ENCODE data around the gene ZNF614. TPM values are rescaled to one million over a fixed set of nuclear protein-coding genes. Genes with fewer than 3 reads are reported as not detected.
A peak's percentile ranks its signal among the peaks of the same experiment; 100 is the strongest.
"Not testable (repeated sequence)": the region's sequence is repeated elsewhere in the genome, so short reads cannot be mapped to it uniquely, and the experiment has no call there.

The ZNF614 gene
- total and polyA plus RNA-seq, 9 donors, result 6.3 to 10.2 (median 8.6) TPM

DNA sequence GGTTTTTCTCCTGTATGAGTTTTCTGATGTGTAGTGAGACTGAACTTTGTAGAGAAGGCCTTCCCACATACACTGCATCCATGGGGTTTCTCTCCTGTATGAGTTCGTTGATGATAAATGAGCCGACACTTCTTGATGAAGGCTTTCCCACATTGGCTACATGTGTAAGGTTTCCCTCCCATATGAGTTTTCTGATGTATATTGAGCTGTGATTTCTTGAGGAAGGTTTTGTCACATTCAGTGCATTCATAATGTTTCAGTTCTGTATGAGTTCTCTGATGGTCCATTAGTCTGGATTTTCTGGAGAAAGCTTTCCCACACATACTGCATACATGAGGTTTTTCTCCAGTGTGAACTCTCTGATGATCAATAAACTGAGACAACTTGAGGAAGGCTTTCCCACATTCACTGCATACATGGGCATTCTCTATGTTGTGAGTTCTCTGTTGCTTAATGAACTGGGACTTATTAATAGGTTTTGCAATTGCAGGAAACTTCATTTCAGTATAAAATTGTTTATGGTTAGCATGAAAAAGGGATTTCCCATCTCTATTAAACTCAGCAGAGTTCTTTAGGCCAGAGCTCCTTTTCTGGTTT, 34.0 kb downstream of the ZNF614 start:
- Histone ChIP-seq H3K27me3 (ENCODE audit: control insufficient read depth, insufficient read depth, low read length) (no peaks in the 10 kb centered on the region), H3K4me3 (ENCODE audit: low read length) (no peak overlapping the region), H3K4me1 (ENCODE audit: control insufficient read depth, insufficient read depth, low read length) (no peaks in the 10 kb centered on the region), H3K9me3 (replicated peaks; ENCODE audit: control insufficient read depth, low read depth, low read length) (peaks cover 63% of the 10 kb centered on the region), H3K36me3 (ENCODE audit: control insufficient read depth, insufficient read depth, low read length) (peaks cover 49% of the 10 kb centered on the region), H3K27ac (ENCODE audit: low read length) (no peak overlapping the region)
- no CpG with 5 or more reads among the region's 2 CpGs for WGBS (ENCODE audit: insufficient coverage)
- DNase-seq, result no peak

DNA sequence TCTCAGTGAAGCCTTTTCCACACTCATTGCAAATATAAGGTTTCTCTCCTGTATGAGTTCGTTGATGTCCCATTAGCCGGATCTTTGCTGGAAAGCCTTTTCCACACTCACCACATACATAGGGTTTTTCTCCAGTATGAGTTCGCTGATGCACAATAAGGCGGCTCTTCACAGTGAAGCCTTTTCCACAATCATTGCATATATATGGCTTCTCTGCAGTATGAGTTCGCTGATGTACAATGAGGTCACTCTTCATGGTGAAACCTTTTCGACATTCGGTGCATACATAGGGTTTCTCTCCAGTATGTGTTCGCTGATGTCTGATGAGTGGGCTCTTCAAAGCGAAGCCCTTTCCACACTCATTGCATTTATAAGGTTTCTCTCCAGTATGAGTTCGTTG, 34.8 kb downstream of the ZNF614 start:
- Histone ChIP-seq H3K4me3 (ENCODE audit: low read length) (no peak overlapping the region), H3K9me3 (replicated peaks; ENCODE audit: control insufficient read depth, low read depth, low read length) (peaks cover 64% of the 10 kb centered on the region), H3K27ac (ENCODE audit: low read length) (no peak overlapping the region), H3K36me3 (ENCODE audit: control insufficient read depth, insufficient read depth, low read length) (peaks cover 45% of the 10 kb centered on the region), H3K4me1 (ENCODE audit: control insufficient read depth, insufficient read depth, low read length) (no peaks in the 10 kb centered on the region), H3K27me3 (ENCODE audit: control insufficient read depth, insufficient read depth, low read length) (no peaks in the 10 kb centered on the region)
- DNase-seq, result no peak
- 97% methylated on average over 6 of the region's 10 CpGs for WGBS (ENCODE audit: insufficient coverage)

- Histone ChIP-seq H3K27me3 (ENCODE audit: control insufficient read depth, insufficient read depth, low read length) (no peaks in the 10 kb centered on the region), H3K9me3 (replicated peaks; ENCODE audit: control insufficient read depth, low read depth, low read length) (peaks cover 34% of the 10 kb centered on the region), H3K36me3 (ENCODE audit: control insufficient read depth, insufficient read depth, low read length) (no peaks in the 10 kb centered on the region), H3K4me1 (ENCODE audit: control insufficient read depth, insufficient read depth, low read length) (peaks cover 9% of the 10 kb centered on the region), H3K4me3 (ENCODE audit: low read length) (peak within 1 kb of the TSS; percentile 97), H3K27ac (ENCODE audit: low read length) (peak within 1 kb of the TSS; percentile 78)
- DNase-seq, result peak; percentile 99
- under 1% methylated on average over 32 of the region's 33 CpGs for WGBS (ENCODE audit: insufficient coverage)
These were observed 41.6 kb downstream of the ZNF614 start, which contains the start of gene ZNF350 for GRCh38 chr19:51986309-51987291. ZNF350 (minus strand) TSS chr19:51986840; CDS start chr19:51974360, 12,480 bp downstream.

- H3K4me3 ChIP-seq (ENCODE audit: low read length), result no peak overlapping the region
- WGBS (ENCODE audit: insufficient coverage), result no CpG with 5 or more reads among the region's 4 CpGs
- peaks cover 40% of the 10 kb centered on the region for H3K9me3 ChIP-seq (replicated peaks; ENCODE audit: control insufficient read depth, low read depth, low read length)
- H3K36me3 ChIP-seq (ENCODE audit: control insufficient read depth, insufficient read depth, low read length), result peaks cover 12% of the 10 kb centered on the region
- no peak overlapping the region for H3K27ac ChIP-seq (ENCODE audit: low read length)
- DNase-seq, result no peak
- no peaks in the 10 kb centered on the region for H3K27me3 ChIP-seq (ENCODE audit: control insufficient read depth, insufficient read depth, low read length)
- H3K4me1 ChIP-seq (ENCODE audit: control insufficient read depth, insufficient read depth, low read length), result peaks cover 9% of the 10 kb centered on the region
These were observed 44.8 kb downstream of the ZNF614 start for GRCh38 chr19:51983361-51983760.

GRCh38 chr19:51980926-51981325, 47.3 kb downstream of the ZNF614 start:
- DNase-seq; H3K27me3 ChIP-seq (ENCODE audit: control insufficient read depth, insufficient read depth, low read length); H3K4me1 ChIP-seq (ENCODE audit: control insufficient read depth, insufficient read depth, low read length); H3K4me3 ChIP-seq (ENCODE audit: low read length); H3K27ac ChIP-seq (ENCODE audit: low read length): not testable (repeated sequence)
- 94% methylated on average over 4 of the region's 6 CpGs for WGBS (ENCODE audit: insufficient coverage)
- Histone ChIP-seq H3K9me3 (replicated peaks; ENCODE audit: control insufficient read depth, low read depth, low read length) (peaks cover 51% of the 10 kb centered on the region), H3K36me3 (ENCODE audit: control insufficient read depth, insufficient read depth, low read length) (peaks cover 12% of the 10 kb centered on the region)

- Histone ChIP-seq H3K36me3 (ENCODE audit: control insufficient read depth, insufficient read depth, low read length) (peaks cover 12% of the 10 kb centered on the region), H3K27ac (ENCODE audit: low read length) (no peak overlapping the region)
- WGBS (ENCODE audit: insufficient coverage), result 100% methylated on average over 1 of the region's 6 CpGs
These were observed 48.0 kb downstream of the ZNF614 start for GRCh38 chr19:51980116-51980736.

DNA sequence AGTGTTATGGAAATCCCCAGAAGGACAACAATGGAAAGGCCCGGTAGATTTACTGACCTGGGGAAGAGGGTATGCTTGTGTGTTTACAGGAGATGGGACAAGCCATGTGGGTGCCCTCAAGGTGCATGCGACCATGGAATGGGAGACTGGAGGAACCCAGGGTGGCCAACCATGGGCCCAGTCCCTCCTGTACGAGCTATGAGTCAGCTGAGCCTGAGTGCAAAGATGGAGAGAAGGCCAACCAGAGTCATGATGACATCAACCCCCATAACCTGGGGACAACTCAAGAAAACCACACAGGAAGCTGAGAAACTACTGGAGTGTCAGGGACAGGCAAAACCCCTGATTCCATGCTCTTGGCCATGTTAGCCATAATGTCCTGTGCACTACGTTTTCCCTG, 49.3 kb downstream of the ZNF614 start:
- no peaks in the 10 kb centered on the region for H3K27me3 ChIP-seq (ENCODE audit: control insufficient read depth, insufficient read depth, low read length)
- H3K36me3 ChIP-seq (ENCODE audit: control insufficient read depth, insufficient read depth, low read length), result peaks cover 18% of the 10 kb centered on the region
- 94% methylated on average over 3 of the region's 4 CpGs for WGBS (ENCODE audit: insufficient coverage)
- no peak overlapping the region for H3K27ac ChIP-seq (ENCODE audit: low read length)
- DNase-seq, result no peak
- peaks cover 67% of the 10 kb centered on the region for H3K9me3 ChIP-seq (replicated peaks; ENCODE audit: control insufficient read depth, low read depth, low read length)
- no peaks in the 10 kb centered on the region for H3K4me1 ChIP-seq (ENCODE audit: control insufficient read depth, insufficient read depth, low read length)
- H3K4me3 ChIP-seq (ENCODE audit: low read length), result no peak overlapping the region

More at GRCh38 chr19:51980116-51980736, 48.0 kb downstream of the ZNF614 start:
- Histone ChIP-seq H3K4me1 (ENCODE audit: control insufficient read depth, insufficient read depth, low read length) (no peaks in the 10 kb centered on the region), H3K4me3 (ENCODE audit: low read length) (no peak overlapping the region), H3K27me3 (ENCODE audit: control insufficient read depth, insufficient read depth, low read length) (no peaks in the 10 kb centered on the region), H3K9me3 (replicated peaks; ENCODE audit: control insufficient read depth, low read depth, low read length) (peaks cover 55% of the 10 kb centered on the region)
- no peak for DNase-seq

GRCh38 chr19:51977346-51977745, 50.8 kb downstream of the ZNF614 start:
- Histone ChIP-seq H3K4me3 (ENCODE audit: low read length) (no peak overlapping the region), H3K27me3 (ENCODE audit: control insufficient read depth, insufficient read depth, low read length) (no peaks in the 10 kb centered on the region), H3K36me3 (ENCODE audit: control insufficient read depth, insufficient read depth, low read length) (peaks cover 28% of the 10 kb centered on the region), H3K4me1 (ENCODE audit: control insufficient read depth, insufficient read depth, low read length) (no peaks in the 10 kb centered on the region), H3K9me3 (replicated peaks; ENCODE audit: control insufficient read depth, low read depth, low read length) (peaks cover 77% of the 10 kb centered on the region), H3K27ac (ENCODE audit: low read length) (no peak overlapping the region)
- WGBS (ENCODE audit: insufficient coverage), result 94% methylated on average over 7 of the region's 7 CpGs
- no peak for DNase-seq

- WGBS (ENCODE audit: insufficient coverage), result no CpG with 5 or more reads among the region's 3 CpGs
- Histone ChIP-seq H3K9me3 (replicated peaks; ENCODE audit: control insufficient read depth, low read depth, low read length) (peaks cover 78% of the 10 kb centered on the region), H3K4me1 (ENCODE audit: control insufficient read depth, insufficient read depth, low read length) (no peaks in the 10 kb centered on the region), H3K27ac (ENCODE audit: low read length) (no peak overlapping the region), H3K36me3 (ENCODE audit: control insufficient read depth, insufficient read depth, low read length) (peaks cover 32% of the 10 kb centered on the region), H3K4me3 (ENCODE audit: low read length) (no peak overlapping the region), H3K27me3 (ENCODE audit: control insufficient read depth, insufficient read depth, low read length) (no peaks in the 10 kb centered on the region)
- DNase-seq, result no peak
These were observed 51.3 kb downstream of the ZNF614 start for GRCh38 chr19:51976852-51977251.

DNA sequence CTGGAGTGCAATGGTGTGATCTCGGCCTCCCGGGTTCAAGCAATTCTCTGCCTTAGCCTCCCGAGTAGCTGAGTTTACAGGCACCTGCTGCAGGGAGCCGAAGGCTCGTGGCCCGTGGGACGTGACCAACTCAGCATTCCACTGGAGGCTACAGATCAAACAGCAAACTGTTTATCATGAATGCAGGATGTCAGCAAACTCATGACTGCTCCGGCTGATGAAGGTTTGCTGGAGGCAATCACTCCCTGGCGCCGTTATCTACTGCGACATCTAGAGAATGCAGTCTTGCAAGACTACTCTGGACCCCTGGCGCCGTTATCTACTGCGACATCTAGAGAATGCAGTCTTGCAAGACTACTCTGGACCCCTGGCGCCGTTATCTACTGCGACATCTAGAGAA, 52.4 kb downstream of the ZNF614 start:
- H3K4me3 ChIP-seq (ENCODE audit: low read length); H3K4me1 ChIP-seq (ENCODE audit: control insufficient read depth, insufficient read depth, low read length); DNase-seq; H3K27me3 ChIP-seq (ENCODE audit: control insufficient read depth, insufficient read depth, low read length); H3K27ac ChIP-seq (ENCODE audit: low read length): not testable (repeated sequence)
- 98% methylated on average over 12 of the region's 17 CpGs for WGBS (ENCODE audit: insufficient coverage)
- peaks cover 81% of the 10 kb centered on the region for H3K9me3 ChIP-seq (replicated peaks; ENCODE audit: control insufficient read depth, low read depth, low read length)
- peaks cover 43% of the 10 kb centered on the region for H3K36me3 ChIP-seq (ENCODE audit: control insufficient read depth, insufficient read depth, low read length)

Data from muscle of leg (tissue), 11 donors.